ENCODE data around the gene TPMT. TPM values are rescaled to one million over a fixed set of nuclear protein-coding genes. Genes with fewer than 3 reads are reported as not detected.

Gene TPMT
- total RNA-seq, 1 experiment from 2014 or later, result 11.0 TPM

- CTCF ChIA-PET, result no interaction called here
- Histone ChIP-seq H3K4me3 (ENCODE audit: low read depth, low read length) (no peak overlapping the region), H3K36me3 (ENCODE audit: control insufficient read depth, insufficient read depth, low read length) (no peaks in the 10 kb centered on the region; the same call in 1 of the 2 replicates), H3K27me3 (replicated peaks; ENCODE audit: control insufficient read depth, insufficient read depth, low read length) (no peaks in the 10 kb centered on the region; the same call in 1 of the 2 replicates), H3K4me1 (0 out of 2 replicates have a peak, but pooled peaks cover 4% of the 10 kb centered on the region), H3K9me3 (no peaks in the 10 kb centered on the region)
- no peak for DNase-seq
- no TSS peak for BruUV-seq (replicated peaks)
- Mint-ChIP-seq H3K9me3 (ENCODE audit: unreplicated experiment) (no peaks in the 10 kb centered on the region), H3K4me1 (ENCODE audit: low read depth, unreplicated experiment) (peaks cover 7% of the 10 kb centered on the region), H3K27ac (ENCODE audit: unreplicated experiment) (no peak overlapping the region), H3K27me3 (ENCODE audit: insufficient read depth, unreplicated experiment) (peaks cover 3% of the 10 kb centered on the region), H3K4me3 (ENCODE audit: unreplicated experiment) (no peak overlapping the region), H3K36me3 (ENCODE audit: insufficient read depth, unreplicated experiment) (peaks cover 6% of the 10 kb centered on the region)
- POLR2A ChIA-PET, result no interaction called here
- TF ChIP-seq CTCF (IDR thresholded peaks at IDR 0.05; ENCODE audit: insufficient read depth in 1 of 2, low read depth in 1 of 2, low read length in 1 of 2, severe bottlenecking in 1 of 2, unreplicated experiment in 1 of 2), result no peak
- intact Hi-C loops (cut with micrococcal nuclease; ENCODE audit: unreplicated experiment), result loop anchor here (10.0 kb wide), 1 partner anchor 541 kb away; no protein-coding TSS in a partner anchor
Measured at GRCh38 chr6:18126121-18126520, 28.8 kb downstream of the TPMT start.

- Histone ChIP-seq H3K9me3 (no peaks in the 10 kb centered on the region), H3K4me1 (peaks cover 7% of the 10 kb centered on the region; the same call in 1 of the 2 replicates), H3K27me3 (replicated peaks; ENCODE audit: control insufficient read depth, insufficient read depth, low read length) (no peaks in the 10 kb centered on the region; the same call in 1 of the 2 replicates), H3K4me3 (ENCODE audit: low read depth, low read length) (peak within 1 kb of the TSS; percentile 70), H3K36me3 (ENCODE audit: control insufficient read depth, insufficient read depth, low read length) (no peaks in the 10 kb centered on the region)
- H3K4me3 Mint-ChIP-seq (ENCODE audit: unreplicated experiment), result peak within 1 kb of the TSS; percentile 76
- H3K9me3 Mint-ChIP-seq (ENCODE audit: unreplicated experiment), result no peaks in the 10 kb centered on the region
- TF ChIP-seq CTCF (IDR thresholded peaks at IDR 0.05; ENCODE audit: insufficient read depth in 1 of 2, low read depth in 1 of 2, low read length in 1 of 2, severe bottlenecking in 1 of 2, unreplicated experiment in 1 of 2), result peak; percentile 80 to 92
- CTCF ChIA-PET, result interaction anchor here (1.0 to 2.6 kb wide), 6 partner anchors 13 to 539 kb away, joined by 3 to 10 read pairs (median 3); no protein-coding TSS in a partner anchor
- intact Hi-C loops (cut with micrococcal nuclease; ENCODE audit: unreplicated experiment), result loop anchor here (1.0 to 10.0 kb wide), 8 partner anchors 31 to 966 kb away; partner anchors contain the start of gene KIF13A
- H3K27ac Mint-ChIP-seq (ENCODE audit: unreplicated experiment), result peak within 1 kb of the TSS; percentile 52
- POLR2A ChIA-PET, result no interaction called here
- peak; percentile 81 to 90 for DNase-seq
- BruUV-seq (replicated peaks), result no TSS peak
- H3K36me3 Mint-ChIP-seq (ENCODE audit: insufficient read depth, unreplicated experiment), result peaks cover 6% of the 10 kb centered on the region
- peaks cover 3% of the 10 kb centered on the region for H3K27me3 Mint-ChIP-seq (ENCODE audit: insufficient read depth, unreplicated experiment)
- peaks cover 7% of the 10 kb centered on the region for H3K4me1 Mint-ChIP-seq (ENCODE audit: low read depth, unreplicated experiment)
Measured at GRCh38 chr6:18122128-18123093, 32.5 kb downstream of the TPMT start, which contains the start of gene NHLRC1. TSS of gene NHLRC1 (minus strand) at chr6:18122677. CDS start at chr6:18122606, 71 bp downstream.

- no TSS peak for BruUV-seq (replicated peaks)
- ChIA-PET CTCF (interaction anchor here (0.9 to 2.6 kb wide), 7 partner anchors 12 to 538 kb away, joined by 3 to 10 read pairs (median 3); no protein-coding TSS in a partner anchor), POLR2A (no interaction called here)
- Mint-ChIP-seq H3K4me3 (ENCODE audit: unreplicated experiment) (peak overlapping the region; percentile 76), H3K27me3 (ENCODE audit: insufficient read depth, unreplicated experiment) (peaks cover 3% of the 10 kb centered on the region), H3K36me3 (ENCODE audit: insufficient read depth, unreplicated experiment) (peaks cover 6% of the 10 kb centered on the region), H3K27ac (ENCODE audit: unreplicated experiment) (no peak overlapping the region), H3K9me3 (ENCODE audit: unreplicated experiment) (no peaks in the 10 kb centered on the region), H3K4me1 (ENCODE audit: low read depth, unreplicated experiment) (peaks cover 7% of the 10 kb centered on the region)
- peaks cover 7% of the 10 kb centered on the region; the same call in 1 of the 2 replicates for H3K4me1 ChIP-seq
- no peak for TF ChIP-seq CTCF (IDR thresholded peaks at IDR 0.05; ENCODE audit: insufficient read depth in 1 of 2, low read depth in 1 of 2, low read length in 1 of 2, severe bottlenecking in 1 of 2, unreplicated experiment in 1 of 2)
- no peaks in the 10 kb centered on the region for H3K36me3 ChIP-seq (ENCODE audit: control insufficient read depth, insufficient read depth, low read length)
- no peaks in the 10 kb centered on the region for H3K9me3 ChIP-seq
- H3K27me3 ChIP-seq (replicated peaks; ENCODE audit: control insufficient read depth, insufficient read depth, low read length), result no peaks in the 10 kb centered on the region; the same call in 1 of the 2 replicates
- intact Hi-C loops (cut with micrococcal nuclease; ENCODE audit: unreplicated experiment), result loop anchor here (1.0 to 10.0 kb wide), 8 partner anchors 32 to 965 kb away; partner anchors contain the start of gene KIF13A
- H3K4me3 ChIP-seq (ENCODE audit: low read depth, low read length), result no peak overlapping the region
- DNase-seq, result peak in 1 of 2 experiments; percentile 10
Measured at GRCh38 chr6:18121580-18122127, 33.2 kb downstream of the TPMT start.

Data from Caco-2 (cell line).